ENCODE results near the gene NMUR1.

Gene NMUR1

GRCh38 chr2:231531883-231532755 lies 1.9 kb upstream of the NMUR1 start:
- TF ChIP-seq CTCF (IDR thresholded peaks at IDR 0.05; ENCODE audit: low read depth, low read length, missing control alignments) = no peak

GRCh38 chr2:231531466-231531865 lies 1.2 kb upstream of the NMUR1 start:
- no peak for DNase-seq (ENCODE audit: low read depth)
- no peak for TF ChIP-seq CTCF (IDR thresholded peaks at IDR 0.05; ENCODE audit: low read depth, low read length, missing control alignments)
- H3K4me3 ChIP-seq (ENCODE audit: low read depth, low read length) = no peak overlapping the region

More at GRCh38 chr2:231531883-231532755, 1.9 kb upstream of the NMUR1 start:
- H3K4me3 ChIP-seq (ENCODE audit: low read depth, low read length) = no peak overlapping the region
- no peak for DNase-seq (ENCODE audit: low read depth)

- DNase-seq (ENCODE audit: low read depth) = no peak
- no peak for TF ChIP-seq CTCF (IDR thresholded peaks at IDR 0.05; ENCODE audit: low read depth, low read length, missing control alignments)
- no peak overlapping the region for H3K4me3 ChIP-seq (ENCODE audit: low read depth, low read length)
These were observed 1.6 kb downstream of the NMUR1 start for GRCh38 chr2:231528636-231529030.

GRCh38 chr2:231527955-231528635 lies 2.1 kb downstream of the NMUR1 start:
- no peak overlapping the region for H3K4me3 ChIP-seq (ENCODE audit: low read depth, low read length)

GRCh38 chr2:231527091-231527395 lies 3.2 kb downstream of the NMUR1 start:
- no peak for TF ChIP-seq CTCF (IDR thresholded peaks at IDR 0.05; ENCODE audit: low read depth, low read length, missing control alignments)

More at GRCh38 chr2:231527955-231528635, 2.1 kb downstream of the NMUR1 start:
- TF ChIP-seq CTCF (IDR thresholded peaks at IDR 0.05; ENCODE audit: low read depth, low read length, missing control alignments) = no peak
- no peak for DNase-seq (ENCODE audit: low read depth)

GRCh38 chr2:231526341-231527090 lies 3.7 kb downstream of the NMUR1 start:
- no peak for TF ChIP-seq CTCF (IDR thresholded peaks at IDR 0.05; ENCODE audit: low read depth, low read length, missing control alignments)
- no peak for DNase-seq (ENCODE audit: low read depth)
- no peak overlapping the region for H3K4me3 ChIP-seq (ENCODE audit: low read depth, low read length)

More at GRCh38 chr2:231527091-231527395, 3.2 kb downstream of the NMUR1 start:
- no peak for DNase-seq (ENCODE audit: low read depth)
- no peak overlapping the region for H3K4me3 ChIP-seq (ENCODE audit: low read depth, low read length)
